LNCAP (cell line): Measurements from ENCODE around the gene ABCC3.

ENCODE experiments used
- CTCF ChIP-seq: fragments of 450-650 bp; IDR thresholded peaks from 2 replicates; pipeline ENCODE4 v1.5.1; 2017; ENCODE audit warnings: mild to moderate bottlenecking

ABCC3 gene

GRCh38 chr17:50696365-50696879, 61.7 kb downstream of the ABCC3 start:
- TF ChIP-seq CTCF, result no peak

- no peak for TF ChIP-seq CTCF
Measured at GRCh38 chr17:50697062-50697461, 62.4 kb downstream of the ABCC3 start.

GRCh38 chr17:50697663-50698272, 63.1 kb downstream of the ABCC3 start:
- no peak for TF ChIP-seq CTCF

- no peak for TF ChIP-seq CTCF
Measured at GRCh38 chr17:50699410-50699809, 64.7 kb downstream of the ABCC3 start.

GRCh38 chr17:50703162-50703561, 68.5 kb downstream of the ABCC3 start:
- TF ChIP-seq CTCF, result no peak

GRCh38 chr17:50707289-50708049, 72.8 kb downstream of the ABCC3 start, which contains the start of gene ANKRD40:
TSS of gene ANKRD40 (minus strand) at chr17:50707914. CDS start at chr17:50707654, 260 bp downstream.
- TF ChIP-seq CTCF, result no peak

DNA sequence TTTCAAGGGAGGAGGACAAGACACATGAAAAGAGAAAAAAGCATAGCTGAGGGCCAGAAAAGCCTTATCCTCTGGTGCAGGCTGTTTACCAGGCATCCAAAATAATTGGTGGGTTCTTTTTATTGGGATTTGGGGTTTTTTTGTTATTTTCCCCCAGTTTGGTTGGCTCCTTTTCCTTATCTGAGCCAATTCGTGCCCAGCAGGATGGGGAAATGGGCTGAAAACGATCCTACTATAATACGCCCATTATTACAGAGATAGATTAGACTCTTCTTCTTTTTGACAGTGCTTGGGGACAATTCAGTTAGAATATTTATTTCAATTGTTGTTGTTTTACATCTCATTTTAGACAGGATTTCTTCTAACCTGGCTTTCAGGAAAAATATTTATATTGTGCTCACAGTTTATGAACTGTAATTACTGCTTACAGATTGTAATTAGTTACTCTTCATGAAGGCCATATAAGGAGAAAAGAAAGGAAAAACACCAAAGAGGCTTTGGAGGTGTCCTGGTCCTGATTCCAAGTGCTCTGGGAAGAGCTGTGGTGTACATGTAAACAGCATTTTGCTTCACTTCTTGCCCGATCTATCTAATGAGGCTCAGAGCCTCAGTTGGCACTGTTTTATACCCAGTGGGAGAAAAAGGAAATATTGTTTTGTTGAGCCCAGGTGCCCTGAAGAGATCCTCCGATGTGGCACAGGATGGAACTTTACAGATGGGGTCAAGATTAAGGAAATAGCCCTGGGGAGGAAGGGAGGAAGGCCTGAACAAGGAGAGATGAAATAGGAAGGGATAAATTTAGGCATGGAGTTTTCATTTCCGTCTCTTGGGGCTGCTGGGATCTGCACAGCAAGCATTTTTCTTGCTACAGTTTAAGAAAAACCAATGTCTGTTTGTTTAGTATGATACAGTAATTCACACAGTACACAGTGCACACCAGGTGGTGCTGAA, 73.6 kb downstream of the ABCC3 start:
- TF ChIP-seq CTCF, result no peak
